Activated CD4-positive, alpha-beta T cell treated with anti-CD3 and anti-CD28 coated beads for 24 hours (primary cell): ENCODE data around the gene SH3GL1.

Experiments
- DNase-seq, 2 donors: peaks; one replicate each; pipeline ENCODE4 v3.0.0-alpha.2; 2020; ENCODE audit warnings: low read depth in 2 of 2

SH3GL1 gene

GRCh38 chr19:4399812-4400134, 574 bp downstream of the SH3GL1 start:
- no peak for DNase-seq

DNA sequence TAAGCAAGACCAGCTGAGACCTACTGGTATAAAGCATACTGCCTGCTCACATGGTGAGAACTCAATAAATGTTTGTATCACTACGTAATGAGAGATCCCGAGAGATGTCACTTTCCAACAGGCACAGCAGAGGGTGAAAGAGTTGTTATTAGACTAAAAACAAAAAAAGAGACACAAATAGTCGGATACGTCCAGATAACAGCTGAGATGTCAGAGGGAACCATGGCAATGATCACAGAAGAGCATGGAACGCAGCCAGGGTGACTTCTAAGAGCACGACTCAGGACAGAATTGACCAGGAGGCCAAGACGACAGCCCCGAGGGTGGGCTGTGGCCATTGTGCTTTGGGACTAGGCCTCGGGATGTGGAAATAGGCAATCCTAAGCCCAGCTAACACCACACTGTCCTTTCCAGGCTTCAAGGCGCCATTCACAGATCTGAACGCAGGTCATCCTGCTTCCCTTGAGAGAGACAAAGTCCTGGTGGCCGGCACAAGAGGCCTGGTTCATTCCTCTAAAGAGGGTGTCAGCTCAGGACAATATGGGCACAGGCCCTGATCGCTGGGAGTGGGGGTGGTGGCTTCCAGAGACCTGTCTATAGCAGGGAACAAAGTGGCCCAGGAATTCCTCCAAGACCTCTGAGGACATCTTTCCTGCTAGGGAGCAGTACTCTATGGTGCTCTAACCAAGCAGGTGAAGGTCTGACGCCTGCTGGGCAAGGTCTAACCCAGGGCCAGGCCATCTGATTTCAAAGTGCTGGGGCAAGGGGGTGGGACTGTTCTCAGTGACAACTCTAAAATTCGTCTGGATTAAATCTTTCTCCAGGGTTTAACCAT, 3.2 kb downstream of the SH3GL1 start:
- no peak for DNase-seq

DNA sequence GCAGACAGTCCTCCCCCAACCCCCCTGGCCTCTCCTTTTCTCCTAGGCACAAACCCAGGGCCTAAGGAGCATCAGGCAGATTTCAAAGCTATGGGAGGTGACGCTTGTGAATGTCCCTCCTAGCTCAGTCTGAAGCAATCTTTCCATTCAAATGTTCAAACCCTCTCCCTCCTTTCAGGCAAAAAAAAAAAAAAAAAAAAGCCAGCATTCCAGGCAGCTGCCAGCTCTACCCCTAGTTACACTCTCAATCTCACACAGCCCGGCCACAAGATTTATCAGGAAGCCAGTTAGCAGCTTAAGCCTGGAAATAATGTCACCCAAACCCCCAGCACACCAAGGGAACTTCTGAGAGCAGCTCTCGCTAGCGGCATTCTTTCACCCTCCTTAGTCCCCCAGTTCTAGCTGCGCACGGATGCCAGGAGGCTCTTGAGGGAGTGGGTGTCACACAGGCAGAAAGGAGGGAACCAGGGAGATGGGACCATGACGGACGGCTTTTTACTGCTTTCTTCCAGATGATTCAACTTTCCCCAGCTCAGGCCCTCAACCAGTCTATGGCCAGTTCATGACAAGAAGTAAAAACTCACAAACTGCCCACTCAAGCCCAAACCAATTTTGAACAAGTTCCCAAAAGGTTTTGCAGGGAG, 6.3 kb downstream of the SH3GL1 start:
- DNase-seq = no peak

DNA sequence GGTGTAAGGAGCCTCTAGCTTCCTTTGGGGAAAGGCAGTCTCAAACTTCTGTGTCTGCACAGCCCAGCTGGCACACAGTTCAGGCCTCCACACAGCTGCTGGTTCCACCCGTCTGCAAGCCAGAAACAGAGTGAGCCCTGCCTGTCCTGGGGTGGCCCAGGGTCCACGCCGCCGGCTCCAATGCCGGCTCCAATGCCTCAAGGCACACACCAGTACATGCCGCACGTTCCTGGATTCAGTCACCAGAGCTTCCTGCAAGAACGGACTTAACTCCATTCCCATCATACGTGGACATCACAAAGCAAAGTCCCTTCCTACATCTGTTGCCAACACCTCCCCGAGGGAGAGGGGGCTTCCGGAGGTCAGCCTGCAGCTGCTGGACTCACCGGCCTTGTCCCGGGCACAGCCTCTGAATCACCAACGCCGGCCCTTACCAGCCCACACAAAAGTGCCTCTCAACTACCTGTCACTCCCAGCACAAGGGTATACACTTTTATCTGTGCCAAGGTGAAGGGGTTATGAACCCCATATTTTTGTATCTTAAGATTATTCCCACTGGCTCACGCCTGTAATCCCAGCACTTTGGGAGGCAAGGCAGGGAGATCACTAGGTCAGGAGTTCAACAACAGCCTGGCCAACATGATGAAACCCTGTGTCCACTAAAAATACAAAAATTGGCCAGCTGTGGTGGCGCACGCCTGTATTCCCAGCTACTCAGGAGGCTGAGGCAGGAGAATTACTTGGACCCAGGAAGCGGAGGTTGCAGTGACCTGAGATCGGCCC, 8.5 kb downstream of the SH3GL1 start:
- no peak for DNase-seq

DNA sequence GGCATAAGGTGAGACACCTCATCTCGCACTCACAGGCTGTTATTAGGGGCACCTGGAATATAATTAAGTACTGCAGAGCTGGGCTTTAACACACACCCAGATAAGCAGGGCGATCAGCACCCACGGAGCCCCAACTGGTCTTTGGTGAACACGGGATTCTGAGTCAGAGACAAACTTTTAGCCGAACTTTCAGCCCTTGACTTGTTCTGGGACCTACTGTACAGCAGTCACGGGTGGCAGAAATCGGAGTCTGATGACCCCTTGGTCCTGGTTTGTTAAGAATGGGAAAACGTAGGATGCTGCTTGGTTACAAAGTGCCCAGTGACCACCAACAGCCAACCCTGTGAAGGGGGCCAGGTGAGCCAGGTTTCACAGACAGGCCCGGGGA, 9.0 kb downstream of the SH3GL1 start:
- DNase-seq = no peak

DNA sequence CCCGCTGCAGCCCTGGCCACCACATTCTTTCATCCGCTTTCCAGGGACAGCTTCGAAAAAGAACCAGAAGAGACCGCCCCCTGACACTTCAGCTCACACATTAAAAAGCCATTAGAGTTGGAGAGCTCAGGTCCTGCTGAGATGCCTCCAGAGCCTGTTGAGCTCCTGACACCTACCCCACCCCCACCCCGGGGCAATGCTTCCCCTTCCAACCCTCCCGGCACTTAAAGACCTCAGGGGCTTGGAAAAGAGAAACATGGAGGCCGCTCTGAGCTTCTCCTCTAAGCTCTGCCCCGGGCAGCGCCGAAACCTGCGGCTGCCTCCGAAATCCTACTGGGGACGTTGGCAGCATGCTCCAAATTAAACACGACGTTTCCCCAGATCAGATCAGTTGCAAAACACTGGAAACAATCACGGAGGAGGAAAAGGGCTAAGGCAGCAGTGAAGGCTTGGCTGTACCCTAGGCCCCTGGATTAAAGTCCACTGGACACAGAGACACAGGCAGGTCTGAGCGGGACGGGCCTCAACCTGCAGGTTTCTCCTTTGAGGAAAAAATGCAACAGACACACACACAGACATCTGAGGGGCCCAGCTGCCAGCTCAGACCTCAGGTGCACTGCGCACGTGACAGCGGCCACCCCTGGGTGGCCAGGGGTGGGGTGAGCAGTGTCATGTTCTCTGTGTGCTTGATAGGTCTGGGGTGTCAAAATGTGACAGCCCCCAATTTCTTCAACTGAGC, 9.6 kb downstream of the SH3GL1 start:
- DNase-seq = no peak

DNA sequence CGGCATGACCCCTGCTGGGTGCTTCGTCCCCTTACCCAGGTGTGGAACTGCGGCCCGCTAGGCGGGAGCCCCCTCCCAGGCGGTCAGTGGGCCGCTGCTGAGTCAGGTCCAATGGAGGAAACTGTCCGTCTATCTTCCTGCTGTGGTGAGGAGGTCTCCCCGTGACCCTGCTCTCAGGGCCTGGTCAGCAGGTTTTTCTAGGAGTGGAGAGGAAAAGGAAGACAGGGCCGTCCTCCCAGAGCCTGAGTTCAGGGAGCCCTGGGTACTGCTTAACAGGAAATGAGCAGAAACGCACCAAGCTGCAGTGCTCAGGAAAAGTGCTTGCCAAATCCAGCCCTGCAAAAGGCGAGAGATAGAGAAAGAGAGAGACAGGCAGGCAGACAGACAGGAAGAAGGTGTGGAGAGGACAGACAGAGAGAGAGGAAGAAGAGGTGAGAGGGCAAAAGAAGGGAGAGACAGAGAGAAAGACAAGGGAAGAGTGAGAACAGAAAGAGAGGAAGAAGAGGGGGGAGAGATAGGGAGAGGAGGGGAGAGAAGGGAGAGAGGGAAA, 10.3 kb downstream of the SH3GL1 start:
- DNase-seq = no peak

- DNase-seq = no peak
Observed at GRCh38 chr19:4389511-4390016, 10.8 kb downstream of the SH3GL1 start.

GRCh38 chr19:4389064-4389375, 11.3 kb downstream of the SH3GL1 start:
- no peak for DNase-seq

GRCh38 chr19:4388337-4389063, 11.8 kb downstream of the SH3GL1 start:
- no peak for DNase-seq

- DNase-seq = no peak
Observed at GRCh38 chr19:4386041-4386782, 14.1 kb downstream of the SH3GL1 start.

GRCh38 chr19:4385291-4386040, 14.9 kb downstream of the SH3GL1 start:
- DNase-seq = no peak

DNA sequence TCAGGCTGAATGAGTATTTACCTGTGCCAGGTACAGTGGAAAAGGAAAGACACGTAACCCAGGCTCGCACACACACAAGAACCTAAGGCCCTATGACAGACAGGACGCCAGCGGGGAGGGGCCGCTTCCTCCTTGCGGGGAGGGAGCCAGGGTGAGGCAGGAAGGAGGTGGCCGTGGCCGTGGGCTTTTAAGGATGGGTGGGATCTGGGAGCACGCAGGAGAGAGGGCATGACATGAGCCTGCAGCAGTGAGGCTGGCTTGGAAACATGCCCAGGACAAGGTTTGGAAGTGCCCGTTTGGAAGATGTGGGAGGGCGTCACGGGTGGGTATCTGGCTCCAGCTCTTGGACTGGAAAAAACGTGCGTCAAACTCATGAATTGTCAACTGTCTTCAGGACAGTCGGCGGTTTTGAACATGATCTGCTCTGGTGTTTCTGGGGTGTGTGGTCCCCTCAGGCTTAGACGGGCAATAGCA, 20.1 kb downstream of the SH3GL1 start:
- no peak for DNase-seq

GRCh38 chr19:4379383-4380253, 20.7 kb downstream of the SH3GL1 start:
- DNase-seq = peak in 1 of 2 donors; percentile 35

DNA sequence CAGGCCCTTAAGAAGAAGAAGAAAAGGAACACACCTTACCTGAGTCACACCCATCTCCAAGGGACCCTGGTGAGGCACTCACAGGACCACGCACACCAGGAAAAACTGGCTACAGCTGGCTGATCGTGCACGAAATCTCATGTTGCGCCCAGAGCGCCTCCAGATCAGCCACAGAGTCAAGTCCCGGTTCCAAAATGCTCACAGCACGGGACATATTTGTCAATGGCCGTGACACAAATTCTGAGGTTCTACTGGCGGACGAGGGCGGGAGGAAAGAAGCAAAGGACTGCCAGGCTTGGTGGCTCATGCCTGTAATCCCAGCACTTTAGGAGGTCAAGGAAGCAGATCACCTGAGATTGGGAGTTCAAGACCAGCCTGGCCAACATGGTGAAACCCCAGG, 21.5 kb downstream of the SH3GL1 start:
- no peak for DNase-seq

DNA sequence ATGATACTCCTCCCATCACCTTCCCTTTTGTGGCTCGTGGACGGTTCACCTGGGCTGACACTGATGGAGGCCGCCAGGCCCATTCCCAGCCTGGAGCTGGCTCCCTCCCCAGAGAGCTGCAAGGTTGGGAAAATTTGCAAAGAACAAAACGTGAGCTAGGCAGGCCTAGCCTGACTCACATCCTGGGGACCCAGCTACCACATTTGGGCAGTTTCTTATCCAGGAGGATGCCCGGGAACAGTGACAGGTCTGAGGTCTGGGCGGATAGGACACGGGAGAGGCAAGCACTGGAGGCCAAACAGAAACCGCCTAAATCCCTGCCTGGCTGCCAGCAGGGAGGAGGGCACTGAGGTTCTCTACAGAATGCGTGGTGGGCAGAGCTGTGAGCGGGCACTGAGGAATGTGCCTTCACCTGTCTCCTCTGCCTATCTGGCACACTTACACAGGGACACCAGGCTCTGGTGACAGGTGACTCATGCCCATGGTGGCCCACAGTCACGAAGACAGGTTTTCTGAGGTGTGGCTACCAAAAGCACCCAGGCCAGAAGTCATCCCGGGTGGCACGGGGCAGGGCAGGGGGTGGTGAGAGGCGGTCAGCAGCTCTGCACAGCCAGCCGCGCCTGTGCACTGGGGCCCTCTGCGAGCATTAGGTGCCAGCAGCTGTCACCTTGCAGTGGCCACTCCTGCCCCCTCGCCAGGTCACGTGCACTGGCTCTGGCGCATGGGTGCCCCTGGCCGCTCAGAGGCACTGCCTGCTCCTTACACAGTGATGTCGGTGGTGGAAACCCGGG, 23.2 kb downstream of the SH3GL1 start:
- no peak for DNase-seq

- DNase-seq = no peak
Observed at GRCh38 chr19:4376671-4376990, 23.7 kb downstream of the SH3GL1 start.
